ENCODE results near the gene PLA2G3.

The PLA2G3 gene

DNA sequence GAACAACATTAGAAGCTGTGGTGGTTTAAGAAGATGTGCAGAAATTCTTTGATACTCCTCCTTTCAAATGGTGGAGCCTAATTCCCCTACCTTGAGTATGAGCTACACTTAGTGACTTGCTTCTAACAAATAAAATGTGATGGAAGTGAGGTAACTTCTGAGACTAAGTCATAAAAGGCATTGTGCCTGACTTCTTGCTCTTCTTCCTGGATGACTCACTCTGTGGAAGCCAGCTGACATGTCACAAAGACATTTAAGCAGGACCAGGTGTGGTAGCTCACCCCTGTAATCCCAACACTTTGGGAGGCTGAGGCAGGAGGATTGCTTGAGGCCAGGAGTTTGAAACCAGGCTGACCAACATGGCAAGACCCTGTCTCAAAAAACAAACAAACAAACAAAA is 3.9 kb upstream of the PLA2G3 start:
- peak in 1 of 5 donors; percentile 9 for DNase-seq

DNA sequence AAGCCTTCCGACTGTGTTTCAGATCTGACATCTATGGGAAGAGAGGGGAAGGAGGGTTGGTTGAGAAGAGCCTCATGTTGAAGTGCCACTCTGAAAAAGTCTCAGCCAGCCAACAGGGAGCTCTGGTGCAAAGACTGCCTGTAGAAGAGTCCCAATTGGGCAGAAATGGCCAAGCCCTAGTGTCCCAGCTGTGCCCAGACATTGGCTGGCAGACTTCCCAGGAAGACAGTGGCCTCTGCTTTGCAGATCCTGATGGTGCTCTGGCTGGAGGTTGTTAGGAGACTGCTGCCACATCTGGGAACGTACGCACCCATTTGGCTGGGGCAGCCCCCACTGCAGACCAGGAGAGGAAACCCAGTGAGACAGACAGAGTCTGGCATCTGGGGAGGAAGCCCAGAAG is 3.2 kb upstream of the PLA2G3 start:
- DNase-seq, result no peak

DNA sequence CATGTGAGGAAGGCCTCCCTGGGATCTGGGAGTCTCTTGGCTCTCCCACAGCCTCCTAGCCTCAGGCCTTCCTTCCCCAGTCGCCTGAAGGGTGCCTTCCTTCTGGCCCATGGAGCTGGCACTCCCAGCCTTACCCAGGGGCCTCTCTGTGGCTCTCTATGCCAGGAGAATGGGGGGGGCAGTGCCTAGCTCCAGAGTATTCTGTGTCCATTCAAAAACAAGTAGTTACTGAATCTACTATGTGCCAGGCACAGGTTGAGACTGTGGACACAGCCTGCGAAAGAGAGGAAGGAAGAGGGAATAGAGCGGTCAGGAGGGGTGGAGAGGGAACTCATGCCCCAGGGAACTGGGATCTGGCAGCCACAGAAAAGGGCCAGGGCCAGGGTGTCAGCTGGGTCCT is 2.7 kb upstream of the PLA2G3 start:
- no peak for DNase-seq

DNA sequence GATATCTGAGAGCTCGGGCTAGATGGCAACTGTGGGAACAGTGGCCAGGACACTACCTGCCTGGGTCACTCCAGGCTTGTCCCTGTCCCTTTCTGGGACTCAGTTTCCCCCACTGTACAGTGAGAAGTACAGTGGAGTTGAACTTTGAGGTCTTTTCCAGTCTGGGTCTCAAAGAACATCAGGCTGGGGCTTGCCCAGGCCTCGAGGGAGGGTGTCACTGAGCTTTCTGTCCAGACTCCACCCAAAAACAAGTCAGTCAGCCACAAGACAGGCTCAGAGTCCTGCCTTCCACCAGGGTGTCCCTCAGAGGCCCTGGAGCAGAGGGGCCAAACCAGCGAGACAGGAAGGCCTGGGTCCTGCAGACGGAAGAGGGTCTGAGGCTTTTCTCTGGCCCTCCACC is 2.0 kb upstream of the PLA2G3 start:
- no peak for DNase-seq

DNA sequence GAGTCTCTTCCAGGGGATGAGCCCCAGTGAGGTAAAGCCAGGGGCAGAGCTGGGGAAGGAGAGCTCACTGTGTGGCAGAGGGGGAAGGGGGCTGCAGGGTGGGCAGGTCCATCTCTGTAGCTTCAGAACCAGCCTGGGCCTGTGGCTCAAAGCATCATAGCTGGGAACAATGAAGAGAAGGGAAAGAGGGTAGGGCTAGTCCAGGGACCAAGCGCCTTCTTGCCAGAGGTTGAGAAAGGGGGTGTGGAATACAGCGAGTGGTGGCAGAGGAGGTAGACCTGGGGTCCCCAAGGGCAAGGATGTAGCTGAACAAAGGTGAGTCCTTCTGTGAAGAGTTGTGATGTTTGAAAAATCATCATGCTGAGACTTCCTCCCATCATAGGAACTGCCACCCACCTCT is 1.2 kb upstream of the PLA2G3 start:
- no peak for DNase-seq

DNA sequence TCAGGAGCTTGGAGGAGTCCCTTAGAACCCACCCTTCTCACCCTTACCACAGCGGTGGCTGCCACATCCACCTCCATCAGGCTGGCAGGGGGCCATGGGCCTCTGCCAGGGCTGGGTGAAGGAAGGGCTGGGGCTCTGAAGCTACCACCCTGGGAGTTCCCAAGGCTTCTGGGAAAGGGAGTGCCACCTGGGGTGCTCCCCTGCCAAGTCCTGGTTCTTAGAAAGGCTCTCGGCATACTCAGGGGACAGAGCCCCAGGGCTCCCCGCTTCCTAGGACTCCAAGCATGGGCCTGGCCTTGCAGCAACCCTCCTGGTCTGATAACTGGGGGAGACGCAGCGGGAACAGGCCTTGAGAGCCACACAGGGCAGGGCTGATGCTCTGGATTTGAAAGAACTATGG is 438 bp upstream of the PLA2G3 start:
- no peak for DNase-seq

DNA sequence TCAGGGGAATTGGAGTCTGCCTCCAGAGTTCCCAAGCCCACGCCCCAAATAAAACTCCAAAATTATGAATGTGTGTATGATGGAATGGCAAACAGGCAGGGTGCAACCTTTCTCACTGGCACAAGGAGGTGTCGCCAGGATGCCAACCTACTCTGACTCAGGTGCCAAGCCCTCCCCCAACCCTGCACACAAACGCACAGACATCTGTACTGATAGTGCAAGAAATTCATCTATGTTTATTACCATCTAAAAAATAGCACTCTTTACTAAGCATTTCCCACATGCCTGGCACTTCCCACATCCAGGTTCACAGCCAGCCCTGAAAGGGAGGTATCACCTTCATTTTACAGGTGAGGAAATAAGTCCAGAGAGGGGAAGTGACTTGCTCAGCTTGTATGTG is 1.2 kb downstream of the PLA2G3 start:
- no peak for DNase-seq

DNA sequence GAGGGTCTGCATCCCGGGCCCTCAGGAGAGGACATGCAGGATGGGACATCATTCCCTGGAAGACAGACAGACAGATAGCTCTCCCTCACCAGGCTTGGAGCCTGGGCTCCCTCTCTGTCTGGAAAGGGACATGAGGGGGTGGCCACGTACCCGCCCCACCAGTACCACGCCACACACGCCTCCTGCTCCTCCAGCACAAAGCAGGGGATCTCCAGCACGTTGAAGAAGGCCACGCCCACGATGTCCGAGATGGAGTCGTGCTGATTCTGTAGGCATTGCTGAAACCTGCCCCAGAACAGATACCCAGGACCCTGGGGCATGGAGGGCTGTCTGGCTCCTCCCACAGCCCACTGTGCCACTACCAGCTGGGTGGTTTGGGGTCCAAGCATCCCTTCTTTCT is 2.2 kb downstream of the PLA2G3 start:
- DNase-seq, result no peak

DNA sequence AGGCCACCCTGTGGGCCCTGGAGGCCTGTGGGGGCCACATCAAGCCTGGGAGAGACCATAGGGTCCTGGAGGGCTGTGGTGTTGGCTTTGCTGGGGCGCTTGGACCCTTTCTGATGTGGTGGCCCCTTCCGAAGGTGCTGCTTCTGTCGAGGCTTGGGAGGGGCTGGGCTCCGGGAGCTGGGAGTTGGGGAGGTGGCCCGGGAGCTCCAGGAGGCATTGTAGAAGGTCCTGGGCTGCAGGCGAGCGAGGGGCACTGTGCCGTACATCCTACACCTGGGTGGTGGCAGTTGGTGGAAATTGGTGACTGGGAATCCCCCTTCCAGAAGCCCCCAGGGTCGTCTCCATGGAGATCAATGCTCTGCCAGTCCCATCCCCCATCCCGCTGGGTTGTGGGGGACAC is 2.6 kb downstream of the PLA2G3 start:
- no peak for DNase-seq

DNA sequence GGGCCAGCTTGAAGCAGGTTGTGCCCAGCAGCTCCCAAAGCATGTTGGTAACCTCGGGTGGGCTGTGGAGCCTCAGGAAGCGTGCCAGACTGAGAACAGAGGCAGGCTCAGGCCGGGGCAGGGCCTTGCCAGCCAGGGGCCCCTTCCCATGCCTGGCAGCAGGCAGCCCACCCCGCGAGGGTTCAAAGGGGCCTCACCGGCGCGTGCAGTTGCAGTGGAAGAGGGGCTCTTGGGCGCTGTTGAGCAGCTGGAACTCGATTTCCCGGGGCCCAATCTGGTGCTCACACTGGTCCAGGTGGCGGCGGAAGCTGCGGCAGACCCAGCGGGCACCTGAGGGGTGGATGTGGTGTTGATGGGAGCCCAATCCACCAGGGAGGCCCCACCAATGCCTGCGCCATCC is 3.6 kb downstream of the PLA2G3 start:
- no peak for DNase-seq

DNA sequence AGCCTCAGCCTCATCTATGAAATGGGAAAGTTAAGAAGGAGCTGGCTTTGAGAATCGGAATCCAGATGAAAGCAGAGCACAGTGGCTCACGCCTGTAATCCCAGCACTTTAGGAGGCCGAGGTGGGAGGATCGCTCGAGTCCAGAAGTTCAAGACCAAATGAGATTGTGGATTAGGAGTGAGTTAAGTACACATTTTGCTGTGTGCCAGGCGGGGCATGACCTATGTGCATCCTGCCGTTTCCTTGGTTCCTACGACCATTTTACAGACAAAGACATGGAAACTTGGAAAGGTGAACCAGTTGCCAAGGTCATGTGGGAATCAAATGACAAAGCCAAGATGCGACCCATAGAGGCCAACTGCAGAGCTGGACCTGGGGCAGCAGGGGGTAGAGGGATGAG is 4.2 kb downstream of the PLA2G3 start:
- DNase-seq, result no peak

DNA sequence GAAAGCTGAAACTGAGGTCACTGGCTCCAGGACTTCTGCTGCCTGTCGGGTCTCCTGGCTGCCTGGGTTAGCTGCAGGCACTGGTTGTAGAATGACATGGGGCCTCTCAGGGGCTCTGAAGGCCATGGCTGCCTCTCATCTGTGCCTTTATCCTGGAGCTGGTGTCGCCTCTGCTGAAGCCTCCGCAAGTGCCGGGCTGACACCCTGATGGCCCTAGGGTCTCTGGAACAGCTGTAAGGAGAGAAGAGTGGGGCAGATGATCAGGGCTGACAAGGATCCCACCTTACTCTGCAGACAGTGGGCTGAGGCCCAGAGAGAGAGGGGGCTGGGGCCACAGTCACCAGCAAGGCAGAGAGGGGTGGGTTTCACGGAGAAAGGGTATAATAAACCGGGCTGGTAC is 4.6 kb downstream of the PLA2G3 start:
- no peak for DNase-seq

DNA sequence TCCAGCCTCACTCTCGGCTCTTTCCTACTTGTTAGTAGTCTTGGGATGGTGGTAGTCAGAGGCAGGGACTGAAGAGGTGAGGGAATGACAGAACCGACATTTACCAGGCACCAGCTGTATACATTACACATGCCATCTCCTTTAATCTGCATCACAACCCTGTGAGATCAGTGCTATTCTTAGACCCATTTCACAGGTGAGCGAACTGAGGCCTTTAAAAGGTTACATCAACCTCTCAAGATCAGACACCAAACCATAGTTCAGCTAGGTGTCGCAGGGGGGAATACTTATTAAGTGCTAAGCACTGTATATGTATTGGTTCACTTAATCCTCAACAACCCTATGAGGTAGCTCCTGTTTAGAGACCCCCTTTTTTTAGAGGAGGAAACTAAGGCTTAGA is 5.6 kb downstream of the PLA2G3 start:
- no peak for DNase-seq

DNA sequence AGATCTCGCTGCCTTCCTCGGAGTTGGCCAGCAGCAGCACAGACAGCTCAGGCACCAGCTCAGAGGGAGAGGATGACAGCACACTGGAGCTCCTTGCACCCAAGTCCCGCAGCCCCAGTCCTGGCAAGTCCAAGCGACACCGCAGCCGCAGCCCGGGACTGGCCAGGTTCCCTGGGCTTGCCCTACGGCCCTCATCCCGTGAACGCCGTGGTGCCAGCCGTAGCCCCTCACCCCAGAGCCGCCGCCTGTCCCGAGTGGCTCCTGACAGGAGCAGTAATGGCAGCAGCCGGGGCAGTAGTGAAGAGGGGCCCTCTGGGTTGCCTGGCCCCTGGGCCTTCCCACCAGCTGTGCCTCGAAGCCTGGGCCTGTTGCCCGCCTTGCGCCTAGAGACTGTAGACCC is 6.4 kb downstream of the PLA2G3 start:
- no peak for DNase-seq

DNA sequence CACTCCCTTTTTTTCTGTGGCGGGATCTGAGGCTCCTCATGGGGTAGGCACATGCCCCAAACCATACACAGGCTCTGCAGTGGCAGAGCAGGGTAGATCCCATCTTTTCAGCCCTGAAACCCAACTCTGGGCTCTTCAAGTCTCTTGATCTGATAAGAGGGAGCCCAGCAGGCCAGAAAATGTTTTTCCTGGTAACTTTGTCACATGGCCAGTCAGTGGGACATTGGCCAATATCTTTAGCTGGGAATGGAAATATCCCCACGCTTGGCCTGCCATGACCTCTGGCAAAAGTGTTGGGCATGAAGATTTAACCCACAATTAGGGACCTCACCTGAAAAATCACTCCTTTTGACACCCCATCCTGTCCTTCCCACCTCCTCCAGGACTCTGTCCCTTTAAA is 9.4 kb downstream of the PLA2G3 start:
- no peak for DNase-seq

DNA sequence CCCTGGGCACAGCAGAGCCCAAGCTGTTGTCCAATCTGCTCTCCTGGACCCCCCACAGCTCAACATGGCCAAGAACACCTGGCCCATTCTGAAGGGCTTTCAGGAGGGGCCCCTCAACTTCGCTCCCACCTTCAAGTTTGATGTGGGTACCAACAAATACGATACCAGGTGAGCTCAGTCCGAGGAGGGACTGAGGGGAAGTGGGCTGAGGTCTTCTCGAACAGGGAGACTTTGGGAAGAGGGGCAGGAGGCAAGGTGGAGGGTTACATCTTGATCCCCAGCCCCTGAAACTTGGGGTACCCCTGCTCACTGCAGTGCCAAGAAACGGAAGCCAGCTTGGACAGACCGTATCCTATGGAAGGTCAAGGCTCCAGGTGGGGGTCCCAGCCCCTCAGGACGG is 12.2 kb downstream of the PLA2G3 start:
- DNase-seq, result no peak

DNA sequence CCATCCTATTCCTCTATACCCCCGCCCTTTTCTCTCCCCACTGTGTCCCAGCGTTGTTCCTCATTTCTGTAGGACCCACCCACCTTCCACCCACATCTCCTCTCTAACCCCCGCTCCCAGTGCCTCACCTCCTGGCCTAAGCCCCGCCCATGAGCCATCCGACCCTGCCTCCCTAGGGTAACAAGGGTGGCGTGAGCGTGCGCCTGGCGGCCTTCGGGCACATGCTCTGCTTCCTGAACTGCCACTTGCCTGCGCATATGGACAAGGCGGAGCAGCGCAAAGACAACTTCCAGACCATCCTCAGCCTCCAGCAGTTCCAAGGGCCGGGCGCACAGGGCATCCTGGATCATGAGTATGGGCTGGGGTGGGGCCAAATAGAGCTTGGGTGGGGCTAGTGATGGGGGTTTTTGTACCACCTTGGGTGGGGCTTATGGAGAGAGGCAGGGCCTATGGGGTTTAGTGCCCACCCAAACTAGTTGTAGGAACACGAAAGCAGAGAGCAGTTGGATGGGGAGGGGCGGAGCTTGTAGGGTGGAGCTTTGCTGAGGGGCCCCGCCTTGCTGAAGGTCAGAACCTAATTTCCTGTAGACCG is 13.0 kb downstream of the PLA2G3 start:
- DNase-seq, result no peak

DNA sequence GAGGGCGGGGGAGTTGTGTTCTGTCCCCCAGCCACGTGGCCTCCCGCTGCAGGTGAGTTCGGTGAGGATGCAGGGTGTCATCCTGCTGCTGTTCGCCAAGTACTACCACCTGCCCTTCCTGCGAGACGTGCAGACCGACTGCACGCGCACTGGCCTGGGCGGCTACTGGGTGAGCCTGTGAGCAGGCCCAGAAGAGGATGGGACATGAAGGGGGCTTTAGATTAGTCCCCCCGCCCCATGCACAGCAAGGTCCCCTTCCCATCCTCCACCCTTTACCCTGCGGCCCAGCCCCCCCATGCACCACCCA is 13.5 kb downstream of the PLA2G3 start:
- no peak for DNase-seq

DNA sequence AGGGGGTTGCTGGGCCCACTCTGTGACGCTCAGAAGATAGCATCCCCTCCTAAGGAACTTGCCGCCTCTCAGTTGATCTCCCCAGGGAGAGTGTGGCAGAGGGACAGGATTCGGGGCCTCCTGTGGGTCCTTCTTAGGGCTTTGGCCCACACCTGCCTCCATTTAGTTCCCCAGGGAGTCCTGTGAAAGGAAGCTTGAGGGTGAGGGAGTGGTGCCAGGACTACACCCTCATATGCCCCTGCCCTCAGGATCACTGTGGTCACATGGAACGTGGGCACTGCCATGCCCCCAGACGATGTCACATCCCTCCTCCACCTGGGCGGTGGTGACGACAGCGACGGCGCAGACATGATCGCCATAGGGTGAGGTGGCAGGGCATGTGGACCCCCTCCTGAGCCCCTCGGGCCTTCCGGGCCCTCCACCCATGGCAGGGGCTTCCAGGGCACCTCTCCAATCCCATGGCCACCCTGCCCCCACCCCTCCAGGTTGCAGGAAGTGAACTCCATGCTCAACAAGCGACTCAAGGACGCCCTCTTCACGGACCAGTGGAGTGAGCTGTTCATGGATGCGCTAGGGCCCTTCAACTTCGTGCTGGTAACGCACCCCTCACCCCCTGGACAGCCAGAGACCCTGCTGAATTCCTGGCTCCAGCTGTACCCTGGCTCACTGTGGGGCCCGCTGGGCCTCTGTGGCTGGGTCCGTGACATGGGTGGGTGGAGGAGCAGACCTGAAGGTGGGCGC is 14.0 kb downstream of the PLA2G3 start:
- no peak for DNase-seq

DNA sequence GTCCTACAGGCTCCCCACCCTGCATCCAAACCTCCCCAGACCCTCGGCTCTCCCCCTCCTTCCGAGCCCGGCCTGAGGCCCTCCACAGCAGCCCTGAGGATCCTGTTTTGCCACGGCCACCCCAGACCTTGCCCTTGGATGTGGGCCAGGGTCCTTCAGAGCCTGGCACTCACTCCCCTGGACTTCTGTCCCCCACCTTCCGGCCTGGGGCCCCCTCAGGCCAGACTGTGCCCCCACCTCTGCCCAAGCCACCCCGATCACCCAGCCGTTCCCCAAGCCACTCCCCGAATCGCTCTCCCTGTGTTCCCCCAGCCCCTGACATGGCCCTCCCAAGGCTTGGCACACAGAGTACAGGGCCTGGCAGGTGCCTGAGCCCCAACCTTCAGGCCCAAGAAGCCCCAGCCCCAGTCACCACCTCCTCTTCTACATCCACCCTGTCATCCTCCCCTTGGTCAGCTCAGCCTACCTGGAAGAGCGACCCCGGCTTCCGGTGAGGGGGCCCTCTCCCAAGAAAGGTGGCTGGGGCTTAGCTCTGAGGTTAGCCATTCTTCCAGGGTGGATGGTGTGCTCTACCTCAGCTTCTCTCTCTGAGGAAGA is 14.7 kb downstream of the PLA2G3 start:
- DNase-seq, result no peak

DNA sequence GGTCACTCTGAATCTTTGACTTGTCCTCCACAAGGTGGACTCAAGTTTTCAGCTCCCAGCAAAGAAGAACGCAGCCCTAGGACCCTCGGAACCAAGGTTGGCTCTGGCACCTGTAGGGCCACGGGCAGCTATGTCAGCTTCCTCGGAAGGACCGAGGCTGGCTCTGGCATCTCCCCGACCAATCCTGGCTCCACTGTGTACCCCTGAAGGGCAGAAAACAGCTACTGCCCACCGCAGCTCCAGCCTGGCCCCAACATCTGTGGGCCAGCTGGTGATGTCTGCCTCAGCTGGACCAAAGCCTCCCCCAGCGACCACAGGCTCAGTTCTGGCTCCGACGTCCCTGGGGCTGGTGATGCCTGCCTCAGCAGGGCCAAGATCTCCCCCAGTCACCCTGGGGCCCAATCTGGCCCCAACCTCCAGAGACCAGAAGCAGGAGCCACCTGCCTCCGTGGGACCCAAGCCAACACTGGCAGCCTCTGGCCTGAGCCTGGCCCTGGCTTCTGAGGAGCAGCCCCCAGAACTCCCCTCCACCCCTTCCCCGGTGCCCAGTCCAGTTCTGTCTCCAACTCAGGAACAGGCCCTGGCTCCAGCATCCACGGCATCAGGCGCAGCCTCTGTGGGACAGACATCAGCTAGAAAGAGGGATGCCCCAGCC is 15.4 kb downstream of the PLA2G3 start:
- no peak for DNase-seq

DNA sequence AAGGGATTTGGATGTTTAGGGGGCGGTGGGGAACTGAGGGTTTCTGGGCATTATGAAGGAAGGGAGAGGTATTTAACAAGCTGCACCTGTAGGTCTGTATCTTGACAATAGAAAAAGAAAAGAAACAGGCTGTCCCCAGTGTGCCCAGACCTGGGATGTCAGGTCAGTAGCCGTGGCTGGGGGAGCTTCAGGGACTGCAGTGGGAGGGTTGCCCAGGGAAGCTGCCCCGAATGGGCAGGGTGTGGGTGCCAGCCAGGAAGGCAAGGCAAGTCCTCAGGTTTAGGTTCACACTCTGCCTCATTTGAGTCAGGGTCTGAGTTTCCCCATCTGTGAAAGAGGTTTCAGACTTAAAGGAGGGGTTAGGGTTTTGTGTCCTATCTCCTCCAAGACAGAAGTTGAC is 16.0 kb downstream of the PLA2G3 start:
- no peak for DNase-seq

DNA sequence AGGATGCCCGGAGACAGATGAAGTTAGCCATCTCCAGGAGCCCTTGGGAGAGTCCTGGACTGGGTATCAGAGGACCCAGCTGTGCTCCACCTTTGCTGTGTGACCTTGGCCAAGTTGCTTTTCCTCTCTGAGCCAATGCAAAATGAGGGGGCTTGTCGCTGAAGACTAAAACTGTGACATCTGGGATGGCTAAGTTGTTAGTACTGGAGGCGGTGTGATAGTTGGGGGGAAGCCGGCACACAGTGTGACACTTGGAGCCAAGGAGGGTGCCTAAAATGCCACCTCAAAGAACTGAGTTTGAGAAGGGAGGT is 17.1 kb downstream of the PLA2G3 start:
- DNase-seq, result no peak

DNA sequence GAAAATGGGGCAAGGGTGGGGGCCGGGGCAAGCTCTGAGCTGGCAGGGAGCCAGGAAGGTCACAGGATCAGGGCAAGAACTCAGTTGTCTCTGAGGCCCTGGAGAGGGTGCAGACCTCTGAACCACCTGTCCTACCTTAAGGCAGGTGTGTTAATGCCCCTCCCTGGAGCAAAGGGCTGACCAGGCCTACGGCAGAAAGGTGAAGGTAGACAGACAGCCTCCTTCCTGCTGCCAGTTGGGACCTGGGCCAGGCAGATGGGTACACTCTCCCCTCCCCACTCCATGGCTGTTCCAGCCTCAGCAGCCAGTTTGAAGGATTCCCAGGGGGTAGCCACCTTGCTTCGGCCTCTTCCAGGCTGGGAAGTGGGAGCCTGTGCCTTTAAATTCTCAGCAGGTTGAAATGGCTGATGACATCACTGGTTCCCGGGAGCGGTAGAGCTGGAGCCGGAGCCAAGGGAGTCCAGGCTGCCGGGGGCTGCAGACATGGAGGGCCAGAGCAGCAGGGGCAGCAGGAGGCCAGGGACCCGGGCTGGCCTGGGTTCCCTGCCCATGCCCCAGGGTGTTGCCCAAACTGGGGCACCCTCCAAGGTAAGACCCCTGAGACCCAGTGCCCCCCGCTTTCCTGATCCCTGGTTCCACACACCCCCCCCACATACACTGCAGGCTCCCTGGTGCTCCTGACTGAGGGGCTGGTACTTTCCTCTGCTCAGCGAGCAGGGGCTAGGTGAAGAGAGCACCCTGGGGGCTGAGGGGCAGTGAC is 17.6 kb downstream of the PLA2G3 start, which contains the start of gene INPP5J:
Gene INPP5J, plus strand, starts transcription at position 435 of the 760 bp plus-strand sequence. Its CDS starts 49 bp downstream, at position 484.
- no peak for DNase-seq

Measured in T-helper 1 cell (primary cell).